NCI-H2196 (cell line): ENCODE results near the gene CDH19.
"Not testable (repeated sequence)": the region's sequence is repeated elsewhere in the genome, so short reads cannot be mapped to it uniquely, and the experiment has no call there.

Experiments used
- DNase-seq: peaks from one replicate; lab custom pipeline; 2025; ENCODE audit not compliant: unreplicated experiment; lab: John Stamatoyannopoulos, UW

The CDH19 gene

GRCh38 chr18:66564236-66564635 lies 39.7 kb downstream of the CDH19 start:
- no peak for DNase-seq

DNA sequence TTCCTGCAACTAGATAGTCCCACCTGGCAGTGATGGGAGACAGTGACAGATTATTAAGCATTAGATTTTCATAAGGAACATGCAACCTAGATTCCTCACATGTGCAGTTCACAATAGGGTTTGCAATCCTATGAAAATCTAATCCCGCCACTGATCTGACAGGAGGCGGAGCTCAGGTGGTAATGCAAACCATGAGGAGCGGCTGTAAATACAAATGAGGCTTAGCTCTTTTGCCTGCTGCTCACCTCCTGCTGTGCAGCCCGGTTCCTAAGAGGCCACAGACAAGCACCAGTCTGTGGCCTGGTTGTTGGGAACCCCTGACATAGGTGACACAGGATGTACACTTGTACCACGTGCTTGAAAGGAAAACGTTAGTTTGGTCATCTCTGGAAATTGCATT lies 41.6 kb downstream of the CDH19 start:
- no peak for DNase-seq

GRCh38 chr18:66560094-66560493 lies 43.8 kb downstream of the CDH19 start:
- peak; percentile 23 for DNase-seq

DNA sequence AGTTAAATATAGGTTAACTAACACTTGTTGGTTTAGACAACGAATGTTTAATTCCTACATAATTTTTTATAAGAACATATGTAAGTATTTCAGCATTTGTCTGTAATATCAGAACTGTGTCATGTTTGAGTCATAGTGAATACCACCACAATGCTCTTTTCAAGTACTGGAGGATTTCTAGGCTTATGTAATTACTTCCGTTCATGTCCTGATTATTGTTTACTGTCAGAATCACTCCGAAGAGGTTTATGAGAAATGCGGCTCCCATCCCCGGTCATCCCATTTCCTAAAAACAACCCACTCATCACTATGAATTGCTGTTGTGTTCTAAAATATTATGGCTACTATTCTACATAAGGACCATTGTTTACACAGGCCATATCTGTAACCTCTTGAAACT lies 45.1 kb downstream of the CDH19 start:
- no peak for DNase-seq

- no peak for DNase-seq
These were observed 46.8 kb downstream of the CDH19 start for GRCh38 chr18:66557091-66557490.

- DNase-seq = no peak
These were observed 48.3 kb downstream of the CDH19 start for GRCh38 chr18:66555585-66555984.

GRCh38 chr18:66553824-66554223 lies 50.1 kb downstream of the CDH19 start:
- no peak for DNase-seq

DNA sequence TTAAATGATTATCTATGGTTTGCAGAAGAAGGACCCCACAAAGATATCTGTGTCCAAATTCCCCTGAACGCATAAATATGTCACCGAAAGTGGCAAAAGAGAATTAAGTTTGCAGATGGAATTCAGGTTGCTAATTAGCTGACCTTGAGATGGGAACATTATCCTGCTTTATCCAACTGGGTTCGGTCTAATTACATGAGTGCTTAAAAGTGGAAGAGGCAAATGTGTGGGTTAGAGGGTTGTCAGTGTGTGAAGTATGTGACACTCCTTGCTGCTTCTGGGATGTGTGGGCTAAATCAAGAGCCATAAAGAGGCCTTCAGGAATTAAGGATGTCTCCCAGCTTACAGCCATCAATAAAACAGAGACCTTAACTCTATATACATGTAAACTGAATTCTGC lies 53.5 kb downstream of the CDH19 start:
- no peak for DNase-seq

DNA sequence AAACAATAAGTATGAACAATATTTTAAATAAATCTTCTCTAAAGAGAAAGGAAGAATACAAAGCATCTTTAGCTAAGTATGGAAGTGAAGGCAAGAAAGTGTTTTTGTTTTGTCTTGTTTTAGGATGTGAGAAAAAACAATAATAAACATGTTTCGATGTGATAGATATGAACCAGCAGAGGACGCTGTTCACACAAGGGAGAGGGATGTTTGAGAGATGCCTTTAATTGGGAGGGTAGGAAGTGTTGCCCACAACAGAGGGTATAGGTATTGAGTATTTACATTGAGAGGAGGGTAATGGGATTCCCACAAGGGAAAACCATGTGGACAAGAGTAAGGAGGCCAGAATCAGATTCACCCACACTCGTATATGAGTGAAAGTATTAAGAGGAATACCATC lies 55.1 kb downstream of the CDH19 start:
- no peak for DNase-seq

GRCh38 chr18:66534110-66534509 lies 69.8 kb downstream of the CDH19 start:
- DNase-seq = no peak

GRCh38 chr18:66533693-66534092 lies 70.2 kb downstream of the CDH19 start:
- no peak for DNase-seq

DNA sequence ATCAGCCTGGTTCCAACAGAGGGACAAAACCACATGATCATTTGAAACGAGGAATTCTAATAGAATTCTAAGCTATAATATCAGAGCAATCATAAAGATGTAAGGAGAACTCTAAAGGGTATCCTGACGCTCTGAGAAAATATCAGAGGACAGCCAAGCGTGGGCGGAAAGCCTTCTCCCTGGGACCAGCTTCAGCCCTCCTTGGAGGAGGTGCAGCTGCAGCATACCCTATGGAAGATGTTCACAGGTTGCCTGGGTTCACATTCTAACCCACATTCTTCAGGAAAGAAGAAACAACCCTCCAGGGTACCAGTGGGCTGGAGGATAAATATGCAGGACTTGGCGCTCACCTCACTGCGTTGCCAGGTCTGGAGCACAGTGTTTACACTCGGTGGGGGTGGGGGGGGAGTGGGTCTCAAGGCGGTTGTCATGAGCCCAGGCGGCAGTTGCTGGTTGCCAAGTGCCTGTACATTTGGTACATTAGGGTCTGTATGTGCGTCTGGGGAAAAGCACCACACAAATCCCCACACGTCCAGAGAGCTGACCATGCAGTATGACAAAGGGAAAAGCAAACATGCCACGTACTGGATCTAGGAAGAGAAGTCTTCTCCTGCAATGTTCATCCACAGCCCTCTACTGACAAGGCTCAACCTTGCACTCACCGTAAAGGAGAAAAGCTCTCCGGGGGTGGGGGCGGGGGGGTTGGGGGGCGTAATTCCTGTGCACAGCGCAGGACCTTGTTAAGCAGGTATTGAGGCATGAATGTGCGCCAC lies 80.5 kb downstream of the CDH19 start:
- no peak for DNase-seq

DNA sequence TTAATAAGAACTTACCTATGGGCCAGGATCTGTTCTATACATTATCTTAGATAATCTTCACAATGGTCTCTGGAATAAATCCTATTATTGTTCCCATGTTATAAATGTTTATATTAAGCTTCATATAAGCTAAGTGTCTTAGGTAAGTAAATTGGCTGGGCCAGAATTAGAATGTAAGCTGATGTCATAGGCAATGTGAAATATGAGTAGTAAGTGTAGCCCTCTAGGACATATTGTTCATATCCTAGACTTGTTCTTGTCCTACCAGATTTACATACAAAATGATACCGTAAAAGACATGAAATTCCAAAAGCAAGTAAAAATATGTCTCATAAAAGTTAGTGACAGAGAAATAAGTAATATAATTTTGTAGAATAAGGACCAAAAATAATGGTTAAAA lies 89.9 kb downstream of the CDH19 start:
- DNase-seq = no peak

GRCh38 chr18:66511792-66512191 lies 92.1 kb downstream of the CDH19 start:
- DNase-seq = no peak

DNA sequence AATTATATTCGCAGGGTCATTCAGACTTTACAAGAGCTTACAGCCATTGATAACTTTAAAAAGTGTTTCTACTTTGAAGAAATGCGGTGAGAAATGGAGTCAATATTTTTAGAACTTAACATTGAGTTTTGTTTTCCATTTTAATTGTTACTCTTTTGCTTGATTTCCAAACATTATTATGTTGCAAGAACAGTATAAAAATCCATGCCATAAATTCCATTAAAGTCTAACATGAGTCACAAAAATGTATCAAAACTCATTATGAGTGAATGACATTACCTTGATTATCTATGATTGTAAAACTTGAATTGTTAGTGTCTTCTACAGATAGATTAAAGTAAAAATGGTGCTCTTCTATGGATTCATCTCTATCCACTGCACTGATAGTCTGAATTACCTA lies 92.6 kb downstream of the CDH19 start:
- no peak for DNase-seq

DNA sequence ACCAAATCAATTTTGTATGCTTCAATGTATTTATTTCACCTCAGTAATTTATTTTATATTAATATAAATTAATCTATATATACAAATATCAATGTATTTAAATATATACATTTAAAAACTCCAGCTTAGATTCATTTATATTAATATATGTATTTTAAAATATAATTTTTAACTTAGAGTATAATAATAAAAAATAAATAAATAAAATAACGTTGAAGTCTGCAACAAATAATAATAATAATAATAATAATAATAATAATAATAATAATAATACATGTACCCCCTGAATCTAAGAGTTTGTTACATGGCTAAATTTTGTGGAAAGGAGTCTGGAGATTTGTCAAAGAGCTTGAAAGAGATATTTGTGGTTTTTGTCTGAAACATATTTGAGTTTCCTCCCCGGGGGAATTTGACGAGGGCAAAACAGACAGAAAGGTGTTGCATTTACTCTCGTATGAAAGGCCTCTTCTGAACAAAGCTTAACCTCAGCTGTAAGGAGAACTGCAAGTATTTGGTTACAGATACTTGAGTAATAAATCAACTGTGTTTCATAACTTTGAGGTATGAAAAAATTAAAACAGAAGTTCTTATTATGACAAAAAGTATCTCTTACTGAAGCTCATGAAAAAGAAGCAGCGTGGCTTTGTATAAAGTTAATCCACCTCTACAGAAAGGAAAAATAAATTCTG lies 93.4 kb downstream of the CDH19 start:
- no peak for DNase-seq

GRCh38 chr18:66508937-66509336 lies 95.0 kb downstream of the CDH19 start:
- no peak for DNase-seq

DNA sequence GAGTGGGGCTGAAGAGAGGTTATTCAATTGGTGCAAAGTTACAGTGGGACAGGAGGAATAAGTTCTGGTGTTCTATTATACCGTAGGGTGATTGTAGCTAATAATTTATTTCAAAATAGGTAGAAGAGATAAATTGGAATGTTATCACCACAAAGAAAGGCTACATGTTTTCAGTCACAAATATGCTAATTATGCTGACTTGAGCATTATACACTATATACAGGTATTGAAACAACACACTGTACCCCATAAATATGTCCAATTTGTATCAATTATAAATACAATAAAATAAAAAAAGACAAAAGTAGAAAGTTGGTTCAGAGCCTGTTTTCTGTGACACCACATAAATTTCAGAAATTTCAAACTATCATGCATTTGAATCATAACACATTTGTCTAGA lies 97.7 kb downstream of the CDH19 start:
- no peak for DNase-seq

DNA sequence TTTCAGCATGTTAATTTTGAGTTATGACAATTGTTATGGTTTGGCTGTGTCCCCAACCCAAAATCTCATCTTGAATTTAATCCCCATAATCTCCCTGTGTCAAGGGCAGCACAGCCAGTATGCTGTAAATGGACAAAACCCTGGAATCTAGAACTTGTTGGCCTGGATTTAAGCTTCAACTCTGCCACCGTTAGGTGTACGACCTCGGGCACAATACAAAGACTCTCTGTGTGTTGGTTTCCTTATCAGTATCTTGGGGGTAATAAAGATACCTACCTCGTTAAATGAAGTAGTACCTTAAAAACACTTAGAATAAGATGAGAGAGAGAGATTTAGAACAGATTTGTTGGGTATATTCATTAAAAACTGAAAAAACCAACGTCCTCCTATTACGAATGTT lies 106.5 kb downstream of the CDH19 start:
- no peak for DNase-seq

- DNase-seq = peak; percentile 46
These were observed 108.0 kb downstream of the CDH19 start for GRCh38 chr18:66495844-66496243.

- no peak for DNase-seq
These were observed 130.0 kb downstream of the CDH19 start for GRCh38 chr18:66473882-66474281.

- DNase-seq = not testable (repeated sequence)
These were observed 137.7 kb downstream of the CDH19 start for GRCh38 chr18:66466184-66466583.

- DNase-seq = no peak
These were observed 142.5 kb downstream of the CDH19 start for GRCh38 chr18:66461344-66461743.
